GM18519 (cell line): Measurements from ENCODE around the gene IQGAP1.
"Not testable (repeated sequence)": the region's sequence is repeated elsewhere in the genome, so short reads cannot be mapped to it uniquely, and the experiment has no call there.

Experiments
- ATAC-seq: cut with Tn5 transposase; IDR thresholded peaks from one replicate; pipeline ENCODE4 v1.9.1; 2021; ENCODE audit warnings: mild to moderate bottlenecking, moderate library complexity; ENCODE audit not compliant: unreplicated experiment, low FRiP score

Gene IQGAP1

DNA sequence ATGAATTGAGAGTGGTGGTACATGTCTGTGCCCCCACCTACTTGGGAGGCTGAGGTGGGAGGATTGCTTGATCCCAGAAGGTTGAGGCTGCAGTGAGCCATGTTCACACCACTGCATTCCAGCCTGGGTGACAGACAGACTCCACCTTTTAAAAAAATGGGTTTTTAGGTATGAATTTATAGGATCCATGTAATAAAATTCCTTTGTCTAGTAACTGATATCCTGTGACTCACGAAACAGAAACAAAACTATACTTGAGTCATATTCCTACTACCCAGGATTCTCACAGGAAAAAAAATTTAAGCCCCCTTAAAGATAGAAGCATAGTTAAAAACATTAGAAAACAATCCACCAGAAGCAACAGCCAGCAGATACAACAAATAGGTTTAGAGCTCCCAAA, 131.6 kb downstream of the IQGAP1 start:
- ATAC-seq = no peak

DNA sequence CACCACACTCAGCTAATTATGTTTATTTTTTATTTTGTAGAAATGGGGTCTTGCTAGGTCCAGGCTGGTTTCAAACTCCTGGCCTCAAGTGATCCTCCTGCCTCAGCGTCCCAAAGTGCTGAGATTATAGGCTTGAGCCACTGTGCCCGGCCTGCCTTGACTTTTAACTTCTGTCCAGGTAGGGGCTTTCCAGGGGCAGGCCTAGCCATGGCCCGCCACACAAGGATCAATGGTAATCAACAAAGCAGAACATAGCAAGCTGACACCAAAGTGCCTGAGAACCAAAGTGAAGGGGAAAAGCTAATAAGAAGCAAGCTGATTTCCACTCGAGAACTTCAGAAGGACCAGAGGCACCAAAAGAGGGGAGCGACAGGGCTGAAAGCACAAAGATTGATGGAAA, 132.3 kb downstream of the IQGAP1 start:
- ATAC-seq = no peak

DNA sequence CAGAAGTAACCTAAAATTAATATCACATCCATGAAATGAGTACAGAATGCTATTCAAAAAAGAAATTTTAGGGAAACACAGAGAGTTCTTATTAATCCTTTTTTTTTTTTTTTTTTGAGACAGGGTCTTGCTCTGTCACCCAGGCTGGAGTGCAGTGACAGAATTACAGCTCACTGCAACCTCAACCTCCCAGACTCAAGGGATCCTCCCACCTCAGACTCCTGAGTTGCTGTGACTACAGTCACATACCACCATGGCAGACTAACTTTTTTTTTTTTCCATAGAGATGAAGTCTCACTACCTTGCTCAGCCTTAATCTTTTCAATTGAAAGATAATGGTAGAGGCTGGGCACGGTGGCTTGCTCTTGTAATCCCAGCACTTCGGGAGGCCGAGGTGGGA, 135.3 kb downstream of the IQGAP1 start:
- no peak for ATAC-seq

GRCh38 chr15:90524018-90524803, 136.2 kb downstream of the IQGAP1 start:
- not testable (repeated sequence) for ATAC-seq

DNA sequence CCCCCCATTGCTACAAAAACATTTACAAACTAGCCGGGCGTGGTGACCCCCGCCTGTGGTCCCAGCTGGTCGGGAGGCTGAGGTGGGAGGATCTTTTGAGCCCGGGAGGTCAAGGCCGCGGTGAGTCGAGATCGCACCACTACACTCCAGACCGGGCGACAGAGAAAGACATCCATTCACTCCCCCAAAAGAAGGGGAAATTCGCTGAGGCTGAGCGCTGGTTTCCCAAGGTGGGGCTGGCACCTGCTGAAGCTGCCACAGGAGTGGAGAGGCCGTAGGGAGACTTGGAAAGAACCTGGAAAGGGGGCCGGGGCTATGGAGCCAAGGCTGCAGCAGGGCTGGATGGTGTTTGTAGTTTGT, 140.9 kb downstream of the IQGAP1 start:
- ATAC-seq = no peak

GRCh38 chr15:90529371-90530249, 141.6 kb downstream of the IQGAP1 start, which contains the start of gene CRTC3:
TSS of gene CRTC3 (plus strand) at chr15:90529923. CDS start at chr15:90530072, 149 bp downstream.
- ATAC-seq = peak; percentile 61

- ATAC-seq = peak; percentile 17
Observed at GRCh38 chr15:90530250-90531051, 142.4 kb downstream of the IQGAP1 start.

DNA sequence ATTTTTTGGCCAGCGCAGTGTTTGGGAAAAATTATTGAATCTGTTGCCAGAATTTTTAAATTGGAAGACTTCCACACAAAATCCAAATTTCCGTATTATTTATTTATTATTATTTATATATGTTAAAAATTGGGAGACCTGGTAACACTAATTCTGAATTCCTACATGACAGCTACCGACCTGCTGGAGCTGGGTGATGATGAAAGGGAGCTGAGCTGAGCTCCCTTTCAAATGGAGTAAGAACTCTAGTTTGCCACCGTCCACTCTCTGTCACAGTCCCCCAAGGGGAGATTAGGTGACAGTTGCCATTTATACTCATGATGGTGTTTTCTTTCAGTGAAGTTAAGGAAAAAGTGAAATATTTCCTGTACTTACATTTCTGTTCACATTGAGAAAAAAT, 143.1 kb downstream of the IQGAP1 start:
- no peak for ATAC-seq

GRCh38 chr15:90535254-90535653, 147.2 kb downstream of the IQGAP1 start:
- ATAC-seq = no peak

- ATAC-seq = no peak
Observed at GRCh38 chr15:90539789-90540188, 151.7 kb downstream of the IQGAP1 start.

DNA sequence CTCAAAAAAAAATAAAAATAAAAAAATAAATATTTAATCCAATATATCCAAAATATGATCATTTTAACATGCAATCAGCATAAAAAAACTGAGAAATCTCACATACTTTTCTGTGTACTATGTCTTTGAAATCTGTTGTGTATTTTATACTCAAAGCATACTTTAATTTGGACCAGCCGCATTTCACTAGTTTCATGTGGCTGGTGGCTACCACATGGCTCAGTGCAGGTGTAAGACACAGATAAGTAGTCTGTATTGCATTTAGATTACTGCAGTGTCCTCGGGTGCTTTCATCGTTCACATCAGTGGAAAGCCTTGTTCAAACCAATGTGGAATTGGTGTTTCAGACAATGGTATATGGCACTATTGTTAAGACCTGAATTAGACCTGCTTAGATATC, 152.7 kb downstream of the IQGAP1 start:
- no peak for ATAC-seq

DNA sequence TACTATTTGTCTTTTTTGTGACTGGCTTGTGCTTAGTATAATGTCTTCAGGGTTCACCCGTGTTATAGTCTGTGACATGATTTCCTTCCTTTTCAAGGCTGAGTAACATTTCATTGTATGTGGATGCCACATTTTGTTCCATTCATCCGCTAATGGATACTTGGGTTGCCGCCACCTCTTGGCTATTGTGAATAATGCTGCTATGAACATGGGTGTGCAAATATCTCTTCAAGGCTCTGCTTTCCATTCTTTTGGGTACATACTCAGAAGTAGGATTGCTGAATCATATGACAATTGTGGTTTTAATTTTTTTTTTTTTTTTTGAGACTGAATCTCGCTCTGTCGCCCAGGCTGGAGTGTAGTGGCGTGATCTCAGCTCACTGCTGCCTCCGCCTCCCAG, 157.1 kb downstream of the IQGAP1 start:
- no peak for ATAC-seq

GRCh38 chr15:90547540-90547939, 159.5 kb downstream of the IQGAP1 start:
- ATAC-seq = no peak

GRCh38 chr15:90550919-90551318, 162.9 kb downstream of the IQGAP1 start:
- ATAC-seq = no peak
